H1 (cell line): Measurements from ENCODE around the gene TMA7.

ENCODE experiments used
- BACH1 ChIP-seq: IDR thresholded peaks from 2 replicates; pipeline ENCODE4 v1.6.1; 2012; ENCODE audit warnings: low read length, improper control_type of control experiment
- EZH2 ChIP-seq: fragments of 200-600 bp; sonication (generic); IDR thresholded peaks from 2 replicates; pipeline ENCODE4 v1.7.1; 2012; ENCODE audit warnings: low read depth, mild to moderate bottlenecking, moderate library complexity, low read length, inconsistent platforms; ENCODE audit not compliant: severe bottlenecking
- NRF1 ChIP-seq: IDR thresholded peaks from 2 replicates; pipeline ENCODE4 v1.6.1; 2011; ENCODE audit warnings: mild to moderate bottlenecking, low read depth, low read length, improper control_type of control experiment
- POLR2A ChIP-seq, 2 experiments: IDR thresholded peaks; 1 replicate in 1 of 2; 2 replicates in 1 of 2; pipeline ENCODE4 v1.6.1; 2011; ENCODE audit warnings: low read depth in 2 of 2, low read length in 2 of 2, mild to moderate bottlenecking in 2 of 2; ENCODE audit errors: control extremely low read depth in 1 of 2
- POLR2AphosphoS5 ChIP-seq: IDR thresholded peaks from 2 replicates; pipeline ENCODE4 v1.6.1; 2011; ENCODE audit warnings: low read depth, low read length
- RAD21 ChIP-seq, 2 experiments: IDR thresholded peaks in 1 of 2; conservative IDR thresholded peaks in 1 of 2; 2 replicates each; pipeline ENCODE4 v1.6.1; 2011; ENCODE audit warnings: low read depth in 2 of 2, low read length in 2 of 2, improper control_type of control experiment in 1 of 2, inconsistent platforms in 1 of 2, mild to moderate bottlenecking in 1 of 2, moderate library complexity in 1 of 2
- RNF2 ChIP-seq: fragments of 200-900, 300-1000 bp; sonication (generic); IDR thresholded peaks from 2 replicates; pipeline ENCODE4 v1.7.1; 2016; ENCODE audit warnings: borderline replicate concordance, low read depth, mild to moderate bottlenecking, antibody characterized with exemption, low read length; ENCODE audit not compliant: poor library complexity, severe bottlenecking; ENCODE audit errors: missing control alignments
- SIN3A ChIP-seq, 2 experiments: IDR thresholded peaks in 1 of 2; conservative IDR thresholded peaks in 1 of 2; 2 replicates each; pipeline ENCODE4 v1.6.1; 2011 to 2012; ENCODE audit warnings: low read length in 2 of 2, improper control_type of control experiment in 1 of 2, low read depth in 1 of 2, mild to moderate bottlenecking in 1 of 2
- TAF1 ChIP-seq: IDR thresholded peaks from 2 replicates; pipeline ENCODE4 v1.6.1; 2011; ENCODE audit warnings: mild to moderate bottlenecking, low read depth, low read length
- ZNF274 ChIP-seq: IDR thresholded peaks from 2 replicates; pipeline ENCODE4 v1.7.0; 2012; ENCODE audit warnings: low read length, borderline replicate concordance; ENCODE audit errors: extremely low read depth
- TF ChIP-seq, protein P1 (sequence below), 3 experiments: IDR thresholded peaks; 1 replicate in 2 of 3; 2 replicates in 1 of 3; pipeline versions ENCODE4 v1.5.1 to v1.6.1; 2011; ENCODE audit warnings: low read length in 3 of 3, mild to moderate bottlenecking in 3 of 3, inconsistent platforms in 2 of 3, low read depth in 1 of 3, moderate library complexity in 1 of 3; ENCODE audit not compliant: insufficient read depth in 1 of 3; ENCODE audit errors: control extremely low read depth in 1 of 3

- TF ChIP-seq, protein P1, sequence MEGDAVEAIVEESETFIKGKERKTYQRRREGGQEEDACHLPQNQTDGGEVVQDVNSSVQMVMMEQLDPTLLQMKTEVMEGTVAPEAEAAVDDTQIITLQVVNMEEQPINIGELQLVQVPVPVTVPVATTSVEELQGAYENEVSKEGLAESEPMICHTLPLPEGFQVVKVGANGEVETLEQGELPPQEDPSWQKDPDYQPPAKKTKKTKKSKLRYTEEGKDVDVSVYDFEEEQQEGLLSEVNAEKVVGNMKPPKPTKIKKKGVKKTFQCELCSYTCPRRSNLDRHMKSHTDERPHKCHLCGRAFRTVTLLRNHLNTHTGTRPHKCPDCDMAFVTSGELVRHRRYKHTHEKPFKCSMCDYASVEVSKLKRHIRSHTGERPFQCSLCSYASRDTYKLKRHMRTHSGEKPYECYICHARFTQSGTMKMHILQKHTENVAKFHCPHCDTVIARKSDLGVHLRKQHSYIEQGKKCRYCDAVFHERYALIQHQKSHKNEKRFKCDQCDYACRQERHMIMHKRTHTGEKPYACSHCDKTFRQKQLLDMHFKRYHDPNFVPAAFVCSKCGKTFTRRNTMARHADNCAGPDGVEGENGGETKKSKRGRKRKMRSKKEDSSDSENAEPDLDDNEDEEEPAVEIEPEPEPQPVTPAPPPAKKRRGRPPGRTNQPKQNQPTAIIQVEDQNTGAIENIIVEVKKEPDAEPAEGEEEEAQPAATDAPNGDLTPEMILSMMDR (IDR thresholded peaks at IDR 0.05; ENCODE audit: control extremely low read depth in 1 of 3, insufficient read depth in 1 of 3, low read depth in 1 of 3, low read length in 3 of 3), result no peak
- TF ChIP-seq POLR2AphosphoS5 (no peak; the same call in 1 of the 2 replicates), BACH1 (no peak), TAF1 (no peak), RNF2 (no peak), EZH2 (no peak), RAD21 (IDR thresholded peaks at IDR 0.05 in 1 of 2, conservative IDR thresholded peaks at IDR 0.05 in 1 of 2; ENCODE audit: low read depth in 2 of 2, low read length in 2 of 2) (no peak), NRF1 (no peak), POLR2A (IDR thresholded peaks at IDR 0.05; ENCODE audit: control extremely low read depth in 1 of 2, low read depth in 2 of 2, low read length in 2 of 2) (no peak), ZNF274 (no peak), SIN3A (conservative IDR thresholded peaks at IDR 0.05 in 1 of 2, IDR thresholded peaks at IDR 0.05 in 1 of 2; ENCODE audit: low read depth in 1 of 2, low read length in 2 of 2) (no peak)
Measured at GRCh38 chr3:48419597-48419996, 20.5 kb upstream of the TMA7 start.
